GM12878 (cell line): ENCODE data around the gene NKG7. TPM values are rescaled to one million over a fixed set of nuclear protein-coding genes. Genes with fewer than 3 reads are reported as not detected.

Experiments used
- ATAC-seq: fragments of 200-7000 bp; cut with Tn5 transposase; 3 replicates; pipeline ENCODE4 v1.9.1; 2020; ENCODE audit warnings: mild to moderate bottlenecking, moderate library complexity
- BruUV-seq: library from RNA; stranded (reverse); fragments of 400-500 nt; replicated peaks from 2 replicates; lab custom pipeline; 2021; lab: Mats Ljungman, UMichigan
- CTCF ChIA-PET: fragments of 300-600 bp; sonication (Branson Sonifier 250); formaldehyde crosslinking; extraction: SDS; loops from one replicate; lab custom pipeline; 2021; ENCODE audit warnings: inconsistent platforms; lab: Yijun Ruan, JAX
- POLR2A ChIA-PET: fragments of 350-600 bp; formaldehyde crosslinking; extraction: SDS; loops from one replicate; lab custom pipeline; 2021; ENCODE audit warnings: inconsistent platforms; lab: Charles Lee
- RAD21 ChIA-PET: fragments of 300-600 bp; sonication (Branson Sonifier 250); formaldehyde crosslinking; loops from one replicate; lab custom pipeline; 2023; ENCODE audit warnings: antibody characterized with exemption; ENCODE audit not compliant: unreplicated experiment; lab: Charles Lee
- SMC1A ChIA-PET: fragments of 300-600 bp; sonication (Branson Sonifier 250); formaldehyde crosslinking; loops from one replicate; lab custom pipeline; 2023; ENCODE audit not compliant: unreplicated experiment, uncharacterized antibody; lab: Charles Lee
- DNase-seq: peaks from one replicate; pipeline ENCODE4 v3.0.0-alpha.2; 2011; ENCODE audit warnings: low read depth, low spot score
- FAIRE-seq: peaks from 3 replicates; lab custom pipeline; 2011; peaks lifted over from hg19 to GRCh38; lab: Jason Lieb, UNC
- H2AFZ ChIP-seq: 2 replicates; pipeline ENCODE4 v1.6.0; 2011; ENCODE audit warnings: low read depth, low read length, control low read depth; ENCODE audit not compliant: control insufficient read depth
- H3K27ac ChIP-seq: 2 replicates; pipeline ENCODE4 v1.5.1; 2011; ENCODE audit warnings: control low read depth; ENCODE audit not compliant: control insufficient read depth, insufficient read depth
- H3K27me3 ChIP-seq, 2 experiments: replicated peaks in 1 of 2; 2 replicates each; pipeline versions ENCODE4 v1.6.0 to v1.6.1; 2011; ENCODE audit warnings: low read length in 1 of 2; ENCODE audit not compliant: control insufficient read depth in 2 of 2, insufficient read depth in 2 of 2
- H3K36me3 ChIP-seq, 2 experiments: 2 replicates each; pipeline ENCODE4 v1.5.1; 2011; ENCODE audit warnings: low read length in 1 of 2; ENCODE audit not compliant: control insufficient read depth in 2 of 2, insufficient read depth in 2 of 2
- H3K4me1 ChIP-seq: 2 replicates; pipeline ENCODE4 v1.6.1; 2011; ENCODE audit warnings: mild to moderate bottlenecking, low read length, moderate library complexity, mixed read lengths; ENCODE audit not compliant: control insufficient read depth, insufficient read depth
- H3K4me2 ChIP-seq: 2 replicates; pipeline ENCODE4 v1.6.0; 2011; ENCODE audit warnings: control low read depth; ENCODE audit not compliant: control insufficient read depth, insufficient read depth
- H3K4me3 ChIP-seq: fragments of 200-600 bp; sonication (generic); 2 replicates; pipeline ENCODE4 v1.5.1; 2016
- H3K79me2 ChIP-seq: 2 replicates; pipeline ENCODE4 v1.6.0; 2011; ENCODE audit warnings: low read length; ENCODE audit not compliant: control insufficient read depth, insufficient read depth
- H3K9ac ChIP-seq: 2 replicates; pipeline ENCODE4 v1.8.0; 2011; ENCODE audit warnings: low read length, control low read depth, mixed read lengths; ENCODE audit not compliant: control insufficient read depth, insufficient read depth
- H3K9me3 ChIP-seq: replicated peaks from 3 replicates; pipeline ENCODE4 v1.5.1; 2011; ENCODE audit warnings: mild to moderate bottlenecking, low read length; ENCODE audit not compliant: control insufficient read depth, insufficient read depth
- H4K20me1 ChIP-seq: 2 replicates; pipeline ENCODE4 v1.6.0; 2011; ENCODE audit not compliant: control insufficient read depth, insufficient read depth
- ESRRA ChIP-seq: IDR thresholded peaks from 2 replicates; pipeline ENCODE4 v1.6.1; 2012; ENCODE audit warnings: mild to moderate bottlenecking, low read length, improper control_type of control experiment
- FOXM1 ChIP-seq: IDR thresholded peaks from 2 replicates; pipeline ENCODE4 v1.6.1; 2012; ENCODE audit warnings: low read depth, mild to moderate bottlenecking, inconsistent platforms, low read length, moderate library complexity
- HDGF ChIP-seq: fragments of 450-650 bp; IDR thresholded peaks from 2 replicates; pipeline ENCODE4 v1.6.1; 2016; ENCODE audit warnings: antibody characterized with exemption
- JUNB ChIP-seq: IDR thresholded peaks from 2 replicates; pipeline ENCODE4 v1.6.1; 2016; ENCODE audit warnings: antibody characterized with exemption, mild to moderate bottlenecking
- LARP7 ChIP-seq: fragments of 450-650 bp; IDR thresholded peaks from 2 replicates; pipeline ENCODE4 v1.6.1; 2017; ENCODE audit warnings: mild to moderate bottlenecking
- MYC ChIP-seq: IDR thresholded peaks from 2 replicates; pipeline ENCODE4 v1.6.1; 2011; ENCODE audit warnings: mild to moderate bottlenecking, low read length, moderate library complexity, inconsistent platforms; ENCODE audit not compliant: insufficient read depth, insufficient replicate concordance, insufficient read length, severe bottlenecking
- POU2F2 ChIP-seq: IDR thresholded peaks from 3 replicates; pipeline ENCODE4 v1.6.1; 2011; ENCODE audit warnings: low read depth, mild to moderate bottlenecking, low read length, borderline replicate concordance
- SIX5 ChIP-seq: IDR thresholded peaks from 2 replicates; pipeline ENCODE4 v1.6.1; 2011; ENCODE audit warnings: mild to moderate bottlenecking, low read depth, low read length, moderate library complexity; ENCODE audit not compliant: severe bottlenecking
- ZBTB11 ChIP-seq: fragments of 450-650 bp; formaldehyde crosslinking; IDR thresholded peaks from 2 replicates; pipeline ENCODE4 v1.5.0; 2022; ENCODE audit warnings: mild to moderate bottlenecking, missing genetic modification characterization
- ZNF687 ChIP-seq: fragments of 450-650 bp; IDR thresholded peaks from 2 replicates; pipeline ENCODE4 v1.6.1; 2017; ENCODE audit warnings: mild to moderate bottlenecking, moderate library complexity
- WGBS: methylation state at CpG from one replicate; pipeline ENCODE4 v1.1.6; 2016; ENCODE audit warnings: low lambda C conversion rate; ENCODE audit not compliant: insufficient replicate concordance, insufficient coverage; ENCODE audit errors: missing lambda C conversion rate; 5-methylcytosine and 5-hydroxymethylcytosine counted together
- in situ Hi-C: fragments of 300-500 bp; cut with MboI; formaldehyde crosslinking; loops from 9 replicates; pipeline ENCODE4 v1.14.3; 2018; ENCODE audit warnings: mixed read lengths
- intact Hi-C: fragments of 100-400 bp; cut with micrococcal nuclease; formaldehyde crosslinking; loops from one replicate; pipeline ENCODE4 v1.14.2; 2022; ENCODE audit not compliant: unreplicated experiment
- polyA plus RNA-seq, 11 experiments: library from polyadenylated mRNA; depleted of rRNA in 4 of 11; unstranded in 6 of 11; stranded (reverse) in 5 of 11; fragments of >200 nt; fragmentation: Nextera tagmentation in 4 of 11; fragmentation: Illumina TruSeq in 1 of 11; extraction: Ambion mirVana in 4 of 11; extraction: Trizol in 1 of 11; gene quantifications; 1 replicate in 1 of 11; 2 replicates in 10 of 11; pipeline versions ENCODE4 v1.2.1 to v1.2.3, GENCODE V29; 2011 to 2016; ENCODE audit warnings: inconsistent platforms in 2 of 11, missing spikeins in 2 of 11, low read depth in 1 of 11
- total RNA-seq, 4 experiments: library from RNA; depleted of rRNA in 3 of 4; stranded (reverse); fragments of >200 nt in 3 of 4; fragmentation: Illumina TruSeq in 1 of 4; extraction: Trizol in 1 of 4; gene quantifications; 2 replicates each; pipeline versions ENCODE4 v1.2.1 to v1.2.3, GENCODE V29; 2013 to 2021

The NKG7 gene
- total and polyA plus RNA-seq, 10 of the 15 experiments (the other 5 are each of a cell fraction or from before 2014, with no cell fraction given), result 10.0 to 48.7 (median 22.3) TPM

- ATAC-seq, result no peak
Measured at GRCh38 chr19:51326216-51327065, 46.0 kb downstream of the NKG7 start.

More at GRCh38 chr19:51326216-51327065, 46.0 kb downstream of the NKG7 start:
- H3K27me3 ChIP-seq, result no peaks in the 10 kb centered on the region; a peak in 1 of 4 replicates
- BruUV-seq, result no TSS peak
- FAIRE-seq, result no peak
- no peak overlapping the region for H3K4me3 ChIP-seq
- DNase-seq, result no peak
- WGBS, result 13% methylated on average over 16 of the region's 36 CpGs
- H3K27ac ChIP-seq, result no peak overlapping the region
- H3K9ac ChIP-seq, result no peak overlapping the region
- RAD21 ChIA-PET, result no interaction called here
- POLR2A ChIA-PET, result no interaction called here
- no peaks in the 10 kb centered on the region for H3K79me2 ChIP-seq
- in situ Hi-C loops (no loop called here), intact Hi-C loops (no loop called here)
- H3K36me3 ChIP-seq, result no peaks in the 10 kb centered on the region
- H3K4me1 ChIP-seq, result no peaks in the 10 kb centered on the region
- H3K4me2 ChIP-seq, result no peak overlapping the region
- TF ChIP-seq POU2F2 (no peak), ESRRA (no peak), LARP7 (no peak), MYC (no peak), ZBTB11 (CRISPR knock-in tag) (no peak), SIX5 (no peak), HDGF (no peak), ZNF687 (no peak), JUNB (no peak), FOXM1 (no peak)
- H3K9me3 ChIP-seq, result no peaks in the 10 kb centered on the region
- CTCF ChIA-PET, result no interaction called here
- SMC1A ChIA-PET, result no interaction called here
- no peaks in the 10 kb centered on the region for H4K20me1 ChIP-seq
- no peak overlapping the region for H2AFZ ChIP-seq
